ENCODE results near the gene TRERF1. TPM values are rescaled to one million over a fixed set of nuclear protein-coding genes. Genes with fewer than 3 reads are reported as not detected.

TRERF1 gene
- total and polyA plus RNA-seq, 2 of the 8 experiments (the other 6 are each of a cell fraction or from before 2014, with no cell fraction given) = 10.8 to 21.5 TPM

GRCh38 chr6:42268016-42268834 lies 183.5 kb downstream of the TRERF1 start (continued):
- no peak for TF ChIP-seq ATF3 (IDR thresholded peaks at IDR 0.05; ENCODE audit: insufficient read depth, low read depth, low read length)
- no peak for TF ChIP-seq SRF (IDR thresholded peaks at IDR 0.05; ENCODE audit: low read depth, low read length)
- no peak for TF ChIP-seq SAP30 (IDR thresholded peaks at IDR 0.05; ENCODE audit: insufficient read depth, insufficient replicate concordance, low read length)
- TF ChIP-seq ATF2 (IDR thresholded peaks at IDR 0.05; ENCODE audit: low read length) = no peak
- no peak for TF ChIP-seq HDAC6 (IDR thresholded peaks at IDR 0.05; ENCODE audit: low read depth, low read length)
- no peak for TF ChIP-seq KDM5A (IDR thresholded peaks at IDR 0.05; ENCODE audit: low read length)
- TF ChIP-seq E2F6 (IDR thresholded peaks at IDR 0.05) = no peak

Measured in H1 (cell line).